Breast epithelium (tissue), 4 donors: ENCODE measurements around the gene UGT1A7. TPM values are rescaled to one million over a fixed set of nuclear protein-coding genes. Genes with fewer than 3 reads are reported as not detected.

Source experiments
- DNase-seq, 2 donors: peaks; one replicate each; pipeline ENCODE4 v3.0.0-alpha.2; 2019; ENCODE audit warnings: low spot score in 2 of 2
- H3K27ac ChIP-seq, 2 donors: fragments of 200-600 bp; sonication (generic) in 1 of 2; one replicate each; pipeline ENCODE4 v1.5.1; 2016 to 2019; ENCODE audit warnings: mild to moderate bottlenecking in 1 of 2
- H3K27me3 ChIP-seq, 2 donors: fragments of 200-600 bp; sonication (generic) in 1 of 2; one replicate each; pipeline versions ENCODE4 v1.5.1 to v1.6.0; 2017 to 2019; ENCODE audit warnings: control low read depth in 1 of 2, mild to moderate bottlenecking in 1 of 2
- H3K36me3 ChIP-seq: fragments of 200-600 bp; one replicate; pipeline ENCODE4 v1.5.1; 2019
- H3K4me1 ChIP-seq, 2 donors: fragments of 200-600 bp; sonication (generic); one replicate each; pipeline ENCODE4 v1.5.1; 2016 to 2019; ENCODE audit warnings: control low read depth in 1 of 2
- H3K4me3 ChIP-seq, 3 donors: fragments of 200-600 bp; sonication (generic); 1 replicate in 2 of 3; 2 replicates in 1 of 3; pipeline ENCODE4 v1.5.1; 2016 to 2019; ENCODE audit warnings: mild to moderate bottlenecking in 3 of 3, moderate library complexity in 2 of 3
- H3K9me3 ChIP-seq, 2 donors: fragments of 200-600 bp; sonication (generic) in 1 of 2; one replicate each; pipeline ENCODE4 v1.5.1; 2016 to 2019; ENCODE audit warnings: control low read depth in 1 of 2
- CTCF ChIP-seq, 3 donors: fragments of 450-650 bp; IDR thresholded peaks; one replicate each; pipeline ENCODE4 v1.5.1; 2016 to 2017; ENCODE audit warnings: antibody characterized with exemption in 3 of 3, mild to moderate bottlenecking in 3 of 3, moderate library complexity in 3 of 3
- POLR2A ChIP-seq: fragments of 450-650 bp; IDR thresholded peaks from one replicate; pipeline ENCODE4 v1.6.1; 2016; ENCODE audit warnings: antibody characterized with exemption, mild to moderate bottlenecking, moderate library complexity
- POLR2AphosphoS5 ChIP-seq, 3 donors: sonication (generic); formaldehyde crosslinking; IDR thresholded peaks; one replicate each; pipeline ENCODE4 v1.6.1; 2017; ENCODE audit warnings: antibody characterized with exemption in 3 of 3
- intact Hi-C: fragments of 100-400 bp; cut with DNase I; formaldehyde crosslinking; loops from one replicate; pipeline ENCODE4 v1.15.1; 2023; ENCODE audit warnings: low total_unique reads
- total RNA-seq, 3 donors: library from RNA; depleted of rRNA; stranded (reverse); fragments of >200 nt; gene quantifications; one replicate each; pipeline ENCODE4 v1.1.0, GENCODE V29; 2016

Gene UGT1A7
- total RNA-seq, 3 donors from 2014 or later, result not detected

DNA sequence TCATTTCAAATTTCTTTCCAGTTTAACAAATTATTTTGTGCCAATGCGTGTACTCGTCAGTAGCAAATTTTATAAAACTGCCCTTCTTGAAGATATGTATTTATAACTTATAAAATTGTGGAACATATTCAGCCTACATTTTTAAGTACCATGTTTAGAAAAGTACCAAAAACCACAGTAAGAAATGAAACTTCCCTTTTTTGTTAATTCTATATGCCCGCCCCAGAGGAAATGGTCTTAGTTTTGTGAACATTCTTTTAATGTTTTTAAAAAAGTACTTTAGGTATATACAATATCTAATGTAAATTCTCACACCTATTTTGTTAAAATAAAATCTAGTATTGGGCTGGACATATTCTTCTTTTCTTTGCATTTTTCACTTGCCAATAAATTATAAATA is 8.8 kb upstream of the UGT1A7 start:
- no peak overlapping the region for H3K4me3 ChIP-seq
- no peak for DNase-seq
- intact Hi-C loops, result no loop called here

GRCh38 chr2:233673896-233674295 is 7.8 kb upstream of the UGT1A7 start:
- H3K27ac ChIP-seq, result no peak overlapping the region
- no peak for DNase-seq
- H3K36me3 ChIP-seq, result no peaks in the 10 kb centered on the region
- H3K4me3 ChIP-seq, result no peak overlapping the region
- H3K27me3 ChIP-seq, result no peaks in the 10 kb centered on the region
- H3K9me3 ChIP-seq, result no peaks in the 10 kb centered on the region
- intact Hi-C loops, result no loop called here
- H3K4me1 ChIP-seq, result no peaks in the 10 kb centered on the region
- TF ChIP-seq POLR2A (no peak), POLR2AphosphoS5 (IDR thresholded peaks at IDR 0.05) (no peak), CTCF (IDR thresholded peaks at IDR 0.05) (no peak)

More for the DNA sequence above, 8.8 kb upstream of the UGT1A7 start:
- no peak overlapping the region for H3K27ac ChIP-seq
- H3K9me3 ChIP-seq, result no peaks in the 10 kb centered on the region
- no peak for TF ChIP-seq POLR2A
- no peak for TF ChIP-seq CTCF (IDR thresholded peaks at IDR 0.05)
- no peak for TF ChIP-seq POLR2AphosphoS5 (IDR thresholded peaks at IDR 0.05)
- no peaks in the 10 kb centered on the region for H3K4me1 ChIP-seq
- no peaks in the 10 kb centered on the region for H3K27me3 ChIP-seq
- no peaks in the 10 kb centered on the region for H3K36me3 ChIP-seq

GRCh38 chr2:233674314-233674713 is 7.4 kb upstream of the UGT1A7 start:
- TF ChIP-seq POLR2A, result no peak
- TF ChIP-seq POLR2AphosphoS5 (IDR thresholded peaks at IDR 0.05), result no peak
- intact Hi-C loops, result no loop called here
- no peaks in the 10 kb centered on the region for H3K36me3 ChIP-seq
- no peaks in the 10 kb centered on the region for H3K9me3 ChIP-seq
- no peaks in the 10 kb centered on the region for H3K27me3 ChIP-seq
- H3K27ac ChIP-seq, result no peak overlapping the region
- no peaks in the 10 kb centered on the region for H3K4me1 ChIP-seq
- no peak for DNase-seq
- no peak overlapping the region for H3K4me3 ChIP-seq

- no peak overlapping the region for H3K27ac ChIP-seq
- DNase-seq, result no peak
- no peaks in the 10 kb centered on the region for H3K4me1 ChIP-seq
- H3K36me3 ChIP-seq, result no peaks in the 10 kb centered on the region
- no peak overlapping the region for H3K4me3 ChIP-seq
- H3K9me3 ChIP-seq, result no peaks in the 10 kb centered on the region
- intact Hi-C loops, result no loop called here
- TF ChIP-seq POLR2AphosphoS5 (IDR thresholded peaks at IDR 0.05) (no peak), CTCF (IDR thresholded peaks at IDR 0.05) (no peak), POLR2A (no peak)
- H3K27me3 ChIP-seq, result no peaks in the 10 kb centered on the region
Observed at GRCh38 chr2:233674995-233675394, 6.7 kb upstream of the UGT1A7 start.

DNA sequence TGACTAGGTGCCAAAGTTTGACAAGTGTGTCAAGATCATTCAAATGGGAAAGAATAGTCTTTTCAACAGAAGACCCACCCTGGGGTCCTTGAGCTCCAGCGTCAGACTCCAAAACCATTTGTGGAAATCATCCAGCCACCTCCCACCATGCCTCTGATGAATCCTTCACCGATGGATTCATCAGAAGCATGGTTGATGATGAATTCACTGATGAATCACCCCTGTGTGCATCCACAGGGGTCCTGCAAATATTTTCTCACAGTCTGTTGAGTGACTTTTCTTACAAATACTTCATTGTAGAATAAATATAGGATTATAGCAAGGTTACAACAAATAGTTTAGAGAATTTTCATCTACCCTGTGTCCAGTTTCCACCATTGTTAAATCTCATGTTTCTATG is 5.7 kb upstream of the UGT1A7 start:
- Histone ChIP-seq H3K9me3 (no peaks in the 10 kb centered on the region), H3K27ac (no peak overlapping the region), H3K4me3 (no peak overlapping the region), H3K36me3 (no peaks in the 10 kb centered on the region), H3K4me1 (no peaks in the 10 kb centered on the region), H3K27me3 (no peaks in the 10 kb centered on the region)
- intact Hi-C loops, result no loop called here
- TF ChIP-seq CTCF (IDR thresholded peaks at IDR 0.05), result no peak
- no peak for TF ChIP-seq POLR2A
- TF ChIP-seq POLR2AphosphoS5 (IDR thresholded peaks at IDR 0.05), result no peak
- DNase-seq, result no peak

GRCh38 chr2:233679196-233679595 is 2.5 kb upstream of the UGT1A7 start:
- TF ChIP-seq POLR2A, result no peak
- TF ChIP-seq POLR2AphosphoS5 (IDR thresholded peaks at IDR 0.05), result no peak
- no peak for TF ChIP-seq CTCF (IDR thresholded peaks at IDR 0.05)

More at GRCh38 chr2:233679196-233679595, 2.5 kb upstream of the UGT1A7 start:
- DNase-seq, result no peak
- no peaks in the 10 kb centered on the region for H3K4me1 ChIP-seq
- H3K36me3 ChIP-seq, result no peaks in the 10 kb centered on the region
- H3K4me3 ChIP-seq, result no peak overlapping the region
- H3K27ac ChIP-seq, result no peak overlapping the region
- H3K27me3 ChIP-seq, result no peaks in the 10 kb centered on the region
- H3K9me3 ChIP-seq, result no peaks in the 10 kb centered on the region
- intact Hi-C loops, result no loop called here
